ENCODE results near the gene CDC25C. TPM values are rescaled to one million over a fixed set of nuclear protein-coding genes. Genes with fewer than 3 reads are reported as not detected.

The CDC25C gene
- total and polyA plus RNA-seq, 5 experiments from 2014 or later: not detected

- no peak overlapping the region for H3K27ac Mint-ChIP-seq
- H3K4me1 Mint-ChIP-seq: no peaks in the 10 kb centered on the region
- H3K27me3 Mint-ChIP-seq: peaks cover 0 to 8% (median 0%) of the 10 kb centered on the region in 5 donors
- no peak for DNase-seq
- H3K36me3 Mint-ChIP-seq: no peaks in the 10 kb centered on the region
- no peak overlapping the region for H3K4me3 Mint-ChIP-seq
- no peak for ATAC-seq
- H3K9me3 Mint-ChIP-seq: no peaks in the 10 kb centered on the region
- POLR2A ChIA-PET: no interaction called here
Measured at GRCh38 chr5:138316355-138316754, 15.2 kb downstream of the CDC25C start.

DNA sequence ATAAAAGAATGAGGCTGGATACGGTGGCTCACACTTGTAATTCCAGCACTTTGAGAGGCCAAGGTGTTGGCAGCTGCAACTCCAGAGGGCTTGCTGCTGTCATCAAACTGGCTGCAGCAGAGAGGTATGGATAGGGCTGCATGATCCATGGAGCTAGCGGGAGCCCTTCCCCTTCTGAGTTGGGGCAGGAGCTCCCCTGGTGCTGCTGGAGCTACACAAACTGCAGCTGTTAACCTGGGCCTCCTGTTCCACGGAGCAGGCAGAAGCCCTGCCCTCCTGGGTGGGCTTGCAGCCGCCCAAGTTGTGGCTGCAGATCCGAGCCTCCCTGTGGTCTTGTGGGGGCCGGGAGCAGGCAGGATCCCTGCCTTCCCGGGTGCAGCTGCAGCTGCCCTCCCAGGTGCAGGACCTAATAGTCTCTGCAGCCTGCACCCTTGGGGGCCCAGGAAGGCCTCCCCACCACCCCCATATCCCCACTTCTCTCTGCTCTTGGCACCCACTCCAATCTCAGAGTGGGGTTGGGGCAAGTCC, 15.8 kb downstream of the CDC25C start:
- POLR2A ChIA-PET: no interaction called here
- no peak overlapping the region for H3K27ac Mint-ChIP-seq
- no peak overlapping the region for H3K4me3 Mint-ChIP-seq
- H3K4me1 Mint-ChIP-seq: no peaks in the 10 kb centered on the region
- H3K9me3 Mint-ChIP-seq: no peaks in the 10 kb centered on the region
- H3K36me3 Mint-ChIP-seq: no peaks in the 10 kb centered on the region
- ATAC-seq: no peak
- no peak for DNase-seq
- H3K27me3 Mint-ChIP-seq: peaks cover 0 to 8% (median 0%) of the 10 kb centered on the region in 5 donors

DNA sequence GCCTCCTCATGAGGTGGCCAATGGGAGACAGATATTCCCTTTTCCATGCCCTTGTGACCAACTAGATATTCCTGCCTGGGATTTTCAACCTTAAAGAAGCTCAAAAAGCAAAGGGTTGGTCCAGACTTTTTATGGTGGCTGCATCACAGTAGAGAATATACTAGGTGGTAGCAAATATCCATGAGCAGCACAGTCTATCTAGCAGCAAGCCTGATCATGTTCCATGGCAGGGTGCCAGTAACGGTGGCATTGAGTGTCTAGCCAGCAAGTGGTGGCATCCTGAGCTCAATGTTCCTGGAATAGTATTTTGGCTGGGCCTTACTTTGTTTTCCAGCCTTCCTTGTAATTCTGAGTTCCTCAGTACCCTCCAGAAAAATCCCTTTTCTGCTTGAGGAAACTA, 25.8 kb downstream of the CDC25C start:
- no peak overlapping the region for H3K27ac Mint-ChIP-seq
- H3K27me3 Mint-ChIP-seq: peaks cover 0 to 5% (median 0%) of the 10 kb centered on the region in 5 donors
- no peaks in the 10 kb centered on the region for H3K4me1 Mint-ChIP-seq
- no peak overlapping the region for H3K4me3 Mint-ChIP-seq
- no peaks in the 10 kb centered on the region for H3K9me3 Mint-ChIP-seq
- no peak for ATAC-seq
- no peaks in the 10 kb centered on the region for H3K36me3 Mint-ChIP-seq
- POLR2A ChIA-PET: no interaction called here
- DNase-seq: peak in 1 of 10 donors; percentile 11

GRCh38 chr5:138303372-138303771, 28.2 kb downstream of the CDC25C start:
- POLR2A ChIA-PET: no interaction called here
- no peak overlapping the region for H3K4me3 Mint-ChIP-seq
- DNase-seq: no peak
- H3K27me3 Mint-ChIP-seq: no peaks in the 10 kb centered on the region
- H3K9me3 Mint-ChIP-seq: peaks cover 0 to 3% (median 0%) of the 10 kb centered on the region in 9 donors
- H3K36me3 Mint-ChIP-seq: no peaks in the 10 kb centered on the region
- H3K4me1 Mint-ChIP-seq: no peaks in the 10 kb centered on the region
- ATAC-seq: no peak
- H3K27ac Mint-ChIP-seq: no peak overlapping the region

DNA sequence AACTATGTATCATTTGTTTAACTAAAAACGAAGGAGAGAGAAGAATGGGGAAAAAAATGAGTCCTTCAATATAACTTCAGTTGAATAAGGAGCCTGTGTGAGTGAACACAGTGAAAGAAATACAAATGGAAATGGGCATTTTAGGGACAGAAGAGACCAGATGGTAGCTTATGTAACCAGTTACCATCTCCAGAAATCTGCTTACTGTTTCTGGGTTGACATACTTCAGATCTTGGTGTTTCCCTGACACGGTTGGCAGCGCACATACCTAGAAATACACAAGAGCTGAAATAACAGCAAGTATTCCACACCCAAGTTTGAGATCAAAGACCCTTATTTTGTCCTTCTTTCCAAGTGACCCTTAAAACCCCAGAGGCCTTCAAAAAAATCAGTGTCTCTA, 42.3 kb downstream of the CDC25C start:
- peaks cover 0 to 1% (median under 1%) of the 10 kb centered on the region in 4 donors for H3K4me1 Mint-ChIP-seq
- DNase-seq: no peak
- H3K36me3 Mint-ChIP-seq: no peaks in the 10 kb centered on the region
- no peak overlapping the region for H3K27ac Mint-ChIP-seq
- H3K9me3 Mint-ChIP-seq: no peaks in the 10 kb centered on the region
- H3K27me3 Mint-ChIP-seq: no peaks in the 10 kb centered on the region
- H3K4me3 Mint-ChIP-seq: no peak overlapping the region
- POLR2A ChIA-PET: no interaction called here
- no peak for ATAC-seq

DNA sequence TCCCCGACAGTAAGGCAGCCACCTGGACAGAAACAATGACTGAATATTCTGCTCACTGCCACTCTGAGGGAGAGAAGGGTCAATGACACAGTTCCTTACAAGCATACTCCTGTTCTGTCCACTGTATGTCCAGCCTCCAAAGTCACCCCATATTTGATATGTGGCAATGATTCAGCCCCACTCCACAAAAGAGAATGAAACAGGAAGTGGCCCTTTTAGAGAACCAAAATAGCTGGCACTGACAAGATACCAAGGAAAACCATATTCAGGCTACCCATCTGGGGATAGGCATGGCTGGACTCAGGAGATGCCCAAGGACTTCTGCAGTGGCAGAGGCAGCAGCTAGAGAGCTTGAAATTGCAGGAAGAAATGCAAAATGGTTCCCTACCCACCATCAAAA, 44.4 kb downstream of the CDC25C start:
- Mint-ChIP-seq H3K27me3 (no peaks in the 10 kb centered on the region), H3K4me3 (no peak overlapping the region), H3K36me3 (no peaks in the 10 kb centered on the region), H3K27ac (peak overlapping the region in 1 of 10 donors; percentile 26), H3K9me3 (no peaks in the 10 kb centered on the region), H3K4me1 (peaks cover 0 to 1% (median under 1%) of the 10 kb centered on the region in 4 donors)
- POLR2A ChIA-PET: no interaction called here
- no peak for ATAC-seq
- no peak for DNase-seq

GRCh38 chr5:138282920-138283742, 48.5 kb downstream of the CDC25C start:
- H3K36me3 Mint-ChIP-seq: no peaks in the 10 kb centered on the region
- peak in 1 of 10 donors; percentile 8 for DNase-seq
- no peak overlapping the region for H3K4me3 Mint-ChIP-seq
- H3K27ac Mint-ChIP-seq: no peak overlapping the region
- H3K4me1 Mint-ChIP-seq: peaks cover 0 to 1% (median under 1%) of the 10 kb centered on the region in 4 donors
- POLR2A ChIA-PET: no interaction called here
- no peaks in the 10 kb centered on the region for H3K27me3 Mint-ChIP-seq
- ATAC-seq: peak in 1 of 2 donors; percentile 23
- H3K9me3 Mint-ChIP-seq: no peaks in the 10 kb centered on the region

- peaks cover 0 to 7% (median 0%) of the 10 kb centered on the region in 5 donors for H3K27me3 Mint-ChIP-seq
- POLR2A ChIA-PET: no interaction called here
- H3K36me3 Mint-ChIP-seq: no peaks in the 10 kb centered on the region
- no peak for DNase-seq
- H3K27ac Mint-ChIP-seq: no peak overlapping the region
- H3K9me3 Mint-ChIP-seq: no peaks in the 10 kb centered on the region
- H3K4me1 Mint-ChIP-seq: no peaks in the 10 kb centered on the region
- no peak overlapping the region for H3K4me3 Mint-ChIP-seq
- no peak for ATAC-seq
Measured at GRCh38 chr5:138280915-138281314, 50.7 kb downstream of the CDC25C start.

DNA sequence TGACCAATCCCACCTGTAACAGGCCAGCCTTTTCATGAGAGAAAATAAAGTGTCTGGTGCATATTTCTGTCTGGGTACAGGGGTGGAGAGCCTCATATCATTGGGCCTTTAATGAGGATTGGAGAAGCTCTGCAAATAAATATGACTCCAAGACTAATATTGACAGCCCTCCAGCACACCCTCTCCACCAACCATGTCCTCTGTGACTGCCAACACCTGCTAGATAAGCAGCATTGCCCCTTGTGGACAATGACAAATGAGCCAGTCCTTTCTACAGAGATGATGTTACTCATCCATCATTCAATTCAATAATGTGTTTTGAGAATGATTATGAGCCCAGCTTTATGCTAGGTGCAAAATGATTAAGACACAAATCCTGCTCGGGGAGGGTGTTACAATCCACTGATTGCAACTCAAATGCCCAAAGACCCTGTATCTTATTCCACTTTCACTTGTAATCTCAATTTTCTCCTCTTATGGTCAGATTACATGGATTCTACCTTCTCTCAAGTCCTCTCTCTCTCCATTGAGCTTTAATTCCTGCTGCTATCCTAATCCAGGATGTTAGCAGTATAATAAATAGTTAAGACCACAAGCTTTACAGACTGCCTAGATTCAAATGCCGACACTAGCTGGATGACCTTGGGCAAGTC, 55.1 kb downstream of the CDC25C start:
- POLR2A ChIA-PET: no interaction called here
- no peaks in the 10 kb centered on the region for H3K9me3 Mint-ChIP-seq
- H3K36me3 Mint-ChIP-seq: no peaks in the 10 kb centered on the region
- H3K27me3 Mint-ChIP-seq: peaks cover 6 to 24% (median 18%) of the 10 kb centered on the region in 5 donors
- ATAC-seq (no peak), DNase-seq (no peak)
- no peak overlapping the region for H3K4me3 Mint-ChIP-seq
- H3K27ac Mint-ChIP-seq: no peak overlapping the region
- H3K4me1 Mint-ChIP-seq: peaks cover 4 to 11% (median 7%) of the 10 kb centered on the region in 4 donors

GRCh38 chr5:138275895-138276294, 55.7 kb downstream of the CDC25C start:
- H3K9me3 Mint-ChIP-seq: no peaks in the 10 kb centered on the region
- POLR2A ChIA-PET: no interaction called here
- peak overlapping the region in 1 of 10 donors; percentile 56 for H3K27ac Mint-ChIP-seq
- H3K4me3 Mint-ChIP-seq: peak overlapping the region in 2 of 10 donors; percentile 7 to 10
- peaks cover 6 to 26% (median 18%) of the 10 kb centered on the region in 5 donors for H3K27me3 Mint-ChIP-seq
- H3K36me3 Mint-ChIP-seq: no peaks in the 10 kb centered on the region
- H3K4me1 Mint-ChIP-seq: peaks cover 4 to 11% (median 7%) of the 10 kb centered on the region in 4 donors
- DNase-seq: no peak
- ATAC-seq: no peak

DNA sequence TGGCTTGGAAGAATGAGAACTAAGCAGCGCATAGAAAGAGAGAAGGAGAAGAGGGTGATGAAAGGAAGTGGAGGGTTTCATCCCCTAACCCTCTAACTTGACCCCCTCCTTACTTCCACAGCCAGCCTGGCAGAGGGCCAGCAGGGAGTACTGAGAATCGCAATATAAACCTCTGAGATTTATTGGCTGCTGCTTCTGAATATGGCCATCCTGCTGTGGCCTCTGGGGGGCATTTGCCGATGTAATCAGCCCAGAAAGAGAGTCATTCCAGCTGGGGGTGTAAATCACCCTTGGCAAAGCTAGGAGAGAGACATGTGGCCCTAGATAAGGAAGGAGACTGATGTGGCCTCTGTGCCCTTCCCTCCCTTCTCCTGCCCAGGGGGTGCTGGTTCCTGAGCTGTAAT, 56.2 kb downstream of the CDC25C start:
- H3K27ac Mint-ChIP-seq: no peak overlapping the region
- no peaks in the 10 kb centered on the region for H3K36me3 Mint-ChIP-seq
- H3K27me3 Mint-ChIP-seq: peaks cover 6 to 26% (median 18%) of the 10 kb centered on the region in 5 donors
- peaks cover 4 to 11% (median 7%) of the 10 kb centered on the region in 4 donors for H3K4me1 Mint-ChIP-seq
- DNase-seq (no peak), ATAC-seq (no peak)
- H3K4me3 Mint-ChIP-seq: peak overlapping the region in 1 of 10 donors; percentile 76
- H3K9me3 Mint-ChIP-seq: peaks cover 0 to 1% (median 0%) of the 10 kb centered on the region in 9 donors
- POLR2A ChIA-PET: no interaction called here

- peak; percentile 57 to 75 for ATAC-seq
- H3K36me3 Mint-ChIP-seq: no peaks in the 10 kb centered on the region
- H3K4me3 Mint-ChIP-seq: peak within 1 kb of the TSS in 9 of 10 donors; percentile 48 to 87 (median 76)
- POLR2A ChIA-PET: no interaction called here
- DNase-seq: peak in 4 of 10 donors; percentile 3 to 9 (median 6)
- peaks cover 6 to 28% (median 18%) of the 10 kb centered on the region in 5 donors for H3K27me3 Mint-ChIP-seq
- peaks cover 4 to 11% (median 7%) of the 10 kb centered on the region in 4 donors for H3K4me1 Mint-ChIP-seq
- H3K9me3 Mint-ChIP-seq: peaks cover 0 to 2% (median 0%) of the 10 kb centered on the region in 9 donors
- peak within 1 kb of the TSS in 4 of 10 donors; percentile 2 to 83 (median 44) for H3K27ac Mint-ChIP-seq
Measured at GRCh38 chr5:138274189-138274853, 57.3 kb downstream of the CDC25C start, which contains the start of gene GFRA3. Gene GFRA3, minus strand, starts transcription at chr5:138274621. Its CDS starts 197 bp downstream, at chr5:138274424.
